T-helper 9 cell (primary cell): ENCODE data around the gene ACOX2.
A peak's percentile ranks its signal among the peaks of the same experiment; 100 is the strongest.

ENCODE experiments used
- DNase-seq: peaks from one replicate; pipeline ENCODE4 v3.0.0-alpha.2; 2020

Gene ACOX2

GRCh38 chr3:58502872-58503271 is 34.1 kb downstream of the ACOX2 start:
- DNase-seq, result no peak

GRCh38 chr3:58497097-58497496 is 39.9 kb downstream of the ACOX2 start:
- DNase-seq, result no peak

- DNase-seq, result no peak
Observed at GRCh38 chr3:58496206-58496857, 40.7 kb downstream of the ACOX2 start.

GRCh38 chr3:58495101-58495500 is 41.9 kb downstream of the ACOX2 start:
- no peak for DNase-seq

- no peak for DNase-seq
Observed at GRCh38 chr3:58494107-58494506, 42.9 kb downstream of the ACOX2 start.

- DNase-seq, result peak; percentile 9
Observed at GRCh38 chr3:58492494-58492905, 44.5 kb downstream of the ACOX2 start.

GRCh38 chr3:58491506-58492402 is 45.2 kb downstream of the ACOX2 start, which contains the start of gene KCTD6:
Gene KCTD6, plus strand, starts transcription at chr3:58492096. Its CDS starts 6,660 bp downstream, at chr3:58498756.
- DNase-seq, result peak; percentile 82

- peak; percentile 3 for DNase-seq
Observed at GRCh38 chr3:58490860-58491501, 46.0 kb downstream of the ACOX2 start.

GRCh38 chr3:58488967-58489366 is 48.0 kb downstream of the ACOX2 start:
- DNase-seq, result no peak

GRCh38 chr3:58487140-58487886 is 49.7 kb downstream of the ACOX2 start:
- no peak for DNase-seq

GRCh38 chr3:58485801-58486435 is 51.1 kb downstream of the ACOX2 start:
- DNase-seq, result no peak

GRCh38 chr3:58484722-58485069 is 52.3 kb downstream of the ACOX2 start:
- no peak for DNase-seq

- DNase-seq, result no peak
Observed at GRCh38 chr3:58484045-58484721, 52.8 kb downstream of the ACOX2 start.

GRCh38 chr3:58482917-58483636 is 53.9 kb downstream of the ACOX2 start:
- no peak for DNase-seq

- DNase-seq, result no peak
Observed at GRCh38 chr3:58480309-58480708, 56.7 kb downstream of the ACOX2 start.

- no peak for DNase-seq
Observed at GRCh38 chr3:58478781-58479180, 58.2 kb downstream of the ACOX2 start.

- no peak for DNase-seq
Observed at GRCh38 chr3:58474967-58475578, 61.9 kb downstream of the ACOX2 start.

GRCh38 chr3:58474348-58474911 is 62.6 kb downstream of the ACOX2 start:
- no peak for DNase-seq

GRCh38 chr3:58473275-58473674 is 63.7 kb downstream of the ACOX2 start:
- no peak for DNase-seq
